DMS114 treated with DMSO at 0.1 percent for 48 hours (cell line): ENCODE results near the gene FGF8.

Experiments
- DNase-seq: peaks from one replicate; lab custom pipeline; 2025; ENCODE audit not compliant: unreplicated experiment; lab: John Stamatoyannopoulos, UW

Gene FGF8

GRCh38 chr10:101770331-101771215 lies 5.3 kb downstream of the FGF8 start:
- DNase-seq: no peak

DNA sequence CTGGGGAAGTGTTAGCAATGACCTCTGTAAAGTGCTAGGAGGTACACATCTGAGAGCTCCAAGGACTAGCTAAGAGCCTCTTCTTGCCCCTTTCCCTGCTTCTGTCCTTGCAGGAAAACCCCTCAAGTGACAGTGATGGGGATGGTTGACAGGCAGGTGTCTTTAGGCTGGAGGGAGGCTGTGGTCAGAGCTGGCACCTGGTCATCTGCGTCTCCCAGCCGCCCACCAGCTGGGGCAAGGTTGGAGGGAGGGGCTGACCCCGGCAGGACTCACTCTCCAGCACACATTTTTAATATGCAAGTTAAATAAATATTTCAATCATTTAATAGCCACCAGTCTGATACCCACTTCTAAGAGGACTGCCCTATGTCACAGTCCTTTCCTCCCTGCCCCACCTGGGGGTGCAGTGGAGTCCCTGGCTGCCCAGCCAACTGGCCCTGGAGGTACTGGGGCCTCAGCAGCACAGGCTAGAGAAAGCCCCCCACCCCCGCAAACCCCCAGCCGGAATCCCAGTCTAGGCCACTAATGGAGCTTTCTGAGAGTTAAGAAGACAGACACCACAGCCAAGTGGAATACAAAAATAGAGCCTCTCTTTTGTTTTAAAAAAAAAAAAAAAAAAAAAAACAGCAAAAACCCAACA lies 6.3 kb downstream of the FGF8 start:
- no peak for DNase-seq

GRCh38 chr10:101768791-101769170 lies 7.1 kb downstream of the FGF8 start:
- DNase-seq: no peak

DNA sequence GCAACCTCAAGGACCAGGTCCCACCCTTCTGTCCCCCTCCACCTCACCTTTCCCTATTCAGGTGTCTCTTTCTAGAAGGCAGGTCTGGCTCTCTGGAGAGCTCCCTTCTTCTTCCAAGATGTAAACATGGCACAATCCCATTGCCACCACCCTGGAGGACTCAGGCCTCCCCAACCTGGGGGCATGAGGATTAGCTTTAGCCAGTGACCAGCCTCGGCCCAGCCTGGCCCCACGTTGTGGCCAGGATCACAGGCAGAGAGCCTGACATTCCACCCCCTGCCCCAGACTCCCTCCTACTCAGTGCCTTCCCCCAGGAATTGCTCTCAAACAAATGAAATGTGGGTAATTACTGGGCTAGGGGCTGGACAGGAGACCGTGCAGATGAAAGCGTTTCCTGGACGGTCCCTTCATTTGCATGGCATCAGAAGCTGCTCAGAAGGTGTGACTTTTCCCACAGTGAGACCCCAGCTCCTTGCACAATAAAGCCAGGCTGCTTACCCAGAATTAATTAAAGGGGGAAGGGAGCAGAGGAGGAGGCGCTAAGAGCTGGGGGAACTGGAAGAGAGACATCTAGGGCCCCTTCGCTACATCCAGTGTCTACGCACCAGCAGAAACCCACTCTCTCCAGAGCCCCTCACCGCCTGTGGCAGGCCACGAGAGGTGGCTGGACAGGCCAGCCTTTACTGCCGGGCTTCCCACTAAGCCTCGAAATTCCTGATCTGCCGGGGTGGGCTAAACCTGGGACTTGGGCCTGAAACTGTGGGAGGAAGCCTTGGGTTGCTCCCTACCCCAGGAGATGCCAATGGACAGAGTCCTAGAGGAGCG lies 7.7 kb downstream of the FGF8 start:
- no peak for DNase-seq

GRCh38 chr10:101767600-101767945 lies 8.3 kb downstream of the FGF8 start:
- DNase-seq: no peak

DNA sequence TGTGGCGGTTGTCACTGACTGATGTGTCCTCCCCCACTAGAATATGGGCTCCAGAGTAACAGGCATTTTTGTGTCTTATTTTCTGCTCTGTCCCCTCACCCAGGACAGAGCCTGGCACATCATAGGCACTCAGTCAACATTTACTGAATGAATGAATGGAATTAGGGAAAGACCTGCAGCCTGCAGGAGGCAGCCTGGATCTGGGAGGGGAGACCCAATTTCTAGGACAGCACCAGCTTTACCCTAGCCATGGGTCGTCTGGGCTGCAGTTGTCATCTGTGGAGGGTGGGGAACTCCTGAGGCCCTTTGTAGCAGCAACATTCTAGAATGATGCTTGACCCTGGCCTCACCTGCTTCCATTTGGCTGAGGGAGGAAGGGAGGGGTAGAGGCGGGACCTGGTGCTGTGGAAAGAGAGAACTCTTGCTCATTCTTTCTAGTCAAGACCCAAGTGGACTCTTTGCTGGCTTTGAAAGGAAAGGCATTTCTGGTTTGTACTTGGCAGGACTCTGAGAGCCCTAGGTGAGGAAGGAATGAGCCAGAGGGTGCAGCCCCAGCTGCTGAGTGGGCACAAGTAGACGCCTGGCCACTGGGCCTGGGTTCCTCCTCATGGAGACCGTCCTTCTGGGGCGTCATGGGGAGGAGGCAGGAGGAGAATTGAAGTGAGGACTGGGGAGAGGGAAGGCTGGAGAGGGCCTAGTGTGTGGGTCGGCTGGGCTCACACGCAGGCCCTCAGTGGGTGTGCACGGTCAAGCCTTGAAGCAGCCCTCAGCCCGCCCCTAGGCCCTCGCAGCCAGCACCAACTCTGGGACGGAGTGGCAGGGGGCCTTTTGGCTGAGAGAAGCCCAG lies 8.9 kb downstream of the FGF8 start:
- no peak for DNase-seq

GRCh38 chr10:101766306-101766705 lies 9.6 kb downstream of the FGF8 start:
- no peak for DNase-seq

DNA sequence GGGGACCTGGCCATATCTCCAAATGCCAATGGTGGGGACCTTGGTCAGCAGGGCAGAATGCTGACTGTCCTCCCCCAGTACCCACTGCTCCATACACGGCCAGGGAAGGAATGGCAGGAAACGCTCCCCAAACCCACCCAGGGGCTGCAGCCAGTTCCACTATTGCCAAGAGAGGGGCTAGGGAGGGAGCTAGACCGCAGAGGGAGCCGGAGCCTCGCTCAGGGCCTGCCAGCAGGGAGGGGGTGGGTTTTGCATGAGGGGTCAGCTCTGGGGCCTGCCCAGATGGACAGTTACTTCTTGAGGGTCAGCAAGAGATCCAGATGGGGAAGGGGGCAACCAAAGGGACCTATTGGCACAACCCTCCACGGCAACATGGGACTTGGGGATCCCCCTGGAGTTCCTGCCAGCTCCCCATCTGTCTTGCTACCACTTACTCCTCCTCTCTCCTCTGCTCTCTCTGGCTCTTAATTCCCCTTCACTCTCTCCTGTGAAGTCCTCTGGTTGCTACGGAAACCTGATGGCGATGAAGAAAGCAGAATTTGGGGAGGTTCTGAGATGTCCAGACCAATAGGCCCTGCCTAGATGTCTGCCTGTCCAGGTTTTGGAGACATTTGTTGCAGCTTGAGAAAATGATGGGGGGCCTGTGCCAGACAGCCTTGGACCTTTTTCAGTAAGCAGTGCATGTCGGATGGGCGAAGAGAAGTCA lies 12.6 kb downstream of the FGF8 start:
- DNase-seq: no peak

GRCh38 chr10:101762736-101763135 lies 13.2 kb downstream of the FGF8 start:
- DNase-seq: no peak

DNA sequence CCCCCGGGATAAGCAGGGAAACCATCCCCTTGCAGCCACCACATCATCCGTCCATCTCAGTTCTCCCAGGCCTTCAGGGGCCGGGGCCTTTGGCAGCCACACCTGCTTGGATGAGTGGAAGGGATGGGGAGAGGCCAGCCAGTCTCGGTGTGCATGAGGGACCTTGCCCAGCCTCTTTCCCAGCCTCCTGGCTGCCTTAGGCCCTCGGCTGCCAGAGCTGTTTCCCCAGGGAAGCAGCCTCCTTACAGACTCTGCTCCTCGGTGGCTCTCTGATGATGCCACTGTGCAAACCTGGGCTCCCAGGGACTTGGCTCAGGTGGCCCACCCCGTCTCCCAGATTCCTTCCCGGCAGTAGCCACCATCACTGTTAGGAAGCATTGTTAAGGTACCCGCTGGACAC lies 14.7 kb downstream of the FGF8 start:
- no peak for DNase-seq

- DNase-seq: no peak
Observed at GRCh38 chr10:101760510-101760909, 15.4 kb downstream of the FGF8 start.

DNA sequence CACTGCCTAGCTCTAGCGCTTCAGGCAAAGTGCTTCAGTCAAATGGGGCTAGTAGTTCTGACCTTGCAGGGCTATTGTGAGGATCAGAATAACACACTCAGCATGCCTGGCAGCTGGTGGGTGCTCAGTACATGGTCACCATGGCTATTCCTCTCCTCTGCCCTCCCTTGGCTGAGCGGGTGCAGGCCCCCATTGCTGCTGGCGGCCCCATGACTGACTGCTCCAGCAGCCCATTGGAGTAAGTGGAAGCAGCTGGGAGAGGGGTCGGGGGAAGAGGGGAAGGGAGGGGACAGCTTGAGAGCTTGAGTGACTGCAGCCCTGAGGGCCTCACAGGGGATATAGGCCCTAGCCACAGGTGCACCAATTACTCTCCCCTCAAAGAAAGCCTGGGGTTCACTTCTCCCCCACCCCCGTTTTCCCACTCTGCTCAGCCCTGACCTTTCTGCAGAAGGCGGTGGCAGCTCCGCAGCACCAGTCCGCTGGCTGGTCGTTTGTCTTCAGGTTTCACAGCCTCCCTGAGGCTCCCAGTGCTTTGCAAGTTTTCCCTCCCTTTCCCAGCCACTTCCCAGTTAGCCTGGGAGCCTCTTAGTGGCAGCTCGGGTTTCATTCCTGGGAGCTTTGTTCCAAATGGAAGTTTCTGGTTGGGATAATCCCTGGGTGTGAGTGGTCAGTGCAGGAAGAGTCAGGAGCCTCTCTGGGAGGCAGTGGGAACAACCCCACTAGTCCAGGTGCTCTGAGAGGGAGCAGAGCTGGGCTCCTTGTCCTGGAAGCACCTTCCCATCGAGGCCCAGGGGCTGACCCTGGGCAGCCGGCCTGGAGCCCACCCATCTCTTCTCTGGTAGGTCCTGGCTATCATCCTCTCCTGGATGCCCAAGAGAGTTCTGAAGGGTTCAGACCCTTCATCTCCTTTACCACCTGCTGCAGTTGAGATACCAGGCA lies 16.3 kb downstream of the FGF8 start:
- DNase-seq: no peak

- DNase-seq: no peak
Observed at GRCh38 chr10:101758858-101759257, 17.1 kb downstream of the FGF8 start.

GRCh38 chr10:101752241-101752640 lies 23.7 kb downstream of the FGF8 start:
- DNase-seq: no peak

DNA sequence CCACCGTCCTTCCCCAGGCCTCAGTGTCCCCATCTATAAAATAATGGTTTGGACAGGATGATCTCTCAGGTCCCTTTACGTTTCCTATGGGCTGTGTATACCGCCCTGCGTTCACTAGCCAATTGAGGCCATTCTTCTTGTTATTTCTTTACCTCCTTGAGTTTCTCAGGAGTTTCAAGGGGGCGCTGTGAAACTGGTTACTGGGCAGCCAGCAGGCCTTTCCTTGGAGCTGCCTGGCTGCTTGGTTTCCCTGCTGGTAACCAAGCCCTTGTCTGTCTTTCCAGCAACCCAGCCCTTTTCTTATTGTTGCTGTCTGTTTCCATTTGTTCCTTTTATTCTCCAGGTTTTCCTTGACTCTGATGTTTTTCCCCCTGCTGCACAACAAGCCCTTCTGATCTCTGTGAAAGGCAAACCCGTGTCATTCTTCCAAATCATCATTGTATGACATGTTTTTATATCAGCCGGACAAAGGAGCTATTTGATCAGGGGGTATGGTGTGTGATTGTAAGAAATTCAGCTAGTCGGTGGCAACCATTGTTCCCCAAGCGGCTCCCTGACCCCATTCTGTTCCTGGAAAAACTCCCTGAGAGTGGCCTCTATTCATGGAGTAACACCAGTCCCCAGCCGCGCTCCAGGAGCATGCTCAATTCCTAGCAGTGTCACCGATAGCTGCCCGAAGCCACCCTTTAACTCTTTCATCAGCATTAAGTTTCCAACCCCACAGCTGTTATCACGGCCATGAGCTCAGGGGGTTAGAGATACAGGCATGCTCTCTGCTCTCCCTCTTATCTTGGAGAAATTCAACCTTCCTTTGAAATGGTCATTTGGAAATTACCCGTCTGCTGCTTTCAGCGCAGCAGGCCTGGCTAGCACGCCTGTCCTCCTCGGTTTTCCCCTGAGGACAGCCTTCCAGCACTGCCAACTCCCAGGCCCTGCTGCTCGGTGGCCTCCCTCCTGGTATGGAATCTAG lies 26.6 kb downstream of the FGF8 start:
- DNase-seq: no peak

DNA sequence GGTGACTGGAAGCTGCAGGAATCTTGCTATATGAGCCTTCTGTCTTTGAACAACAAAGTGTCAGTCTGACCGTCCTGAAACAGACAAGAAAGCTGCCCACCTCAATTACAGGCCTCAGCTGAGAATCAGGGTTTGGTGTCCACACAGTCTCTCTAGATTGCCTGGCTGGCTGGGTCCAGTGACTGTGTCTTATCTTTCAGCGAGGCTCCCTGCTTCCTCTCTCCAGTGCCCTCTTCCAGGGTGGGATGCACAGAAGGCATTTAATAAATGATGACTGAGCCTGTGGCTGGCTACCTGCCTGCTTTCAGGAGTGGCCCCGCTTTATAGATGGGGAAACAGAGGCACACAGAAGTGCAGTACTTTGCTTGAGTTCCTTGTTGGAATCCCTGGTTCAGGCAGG lies 27.4 kb downstream of the FGF8 start:
- no peak for DNase-seq

DNA sequence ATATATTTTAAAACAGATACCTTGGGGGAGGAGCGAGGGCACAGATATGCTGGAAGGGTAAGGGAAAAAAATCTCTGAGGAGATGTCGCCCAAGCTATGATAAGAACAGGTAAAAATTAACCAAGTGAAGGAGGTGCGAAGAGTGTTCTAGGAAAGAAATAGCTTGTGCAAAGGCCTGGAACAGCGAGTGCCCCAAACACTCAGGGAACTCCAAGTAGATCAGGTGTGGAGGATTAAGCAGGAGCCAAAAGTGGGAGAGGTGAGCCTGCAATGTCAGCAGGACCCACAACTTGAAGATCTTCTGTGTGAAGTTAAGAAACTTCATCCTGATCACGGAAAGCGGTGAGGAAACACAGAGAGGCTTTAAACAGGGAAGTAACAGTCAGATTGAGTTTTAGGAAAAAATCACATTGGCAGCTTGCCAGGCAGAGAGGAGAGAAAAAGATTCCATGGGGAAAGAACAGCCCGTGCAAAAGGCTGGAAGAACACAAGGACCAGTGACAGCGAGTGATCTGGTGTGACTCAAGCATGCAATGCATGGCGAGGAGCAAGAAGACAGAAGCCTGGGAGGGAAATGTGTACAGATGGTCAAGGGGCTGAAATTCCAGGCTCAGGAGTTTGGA lies 30.7 kb downstream of the FGF8 start:
- no peak for DNase-seq

DNA sequence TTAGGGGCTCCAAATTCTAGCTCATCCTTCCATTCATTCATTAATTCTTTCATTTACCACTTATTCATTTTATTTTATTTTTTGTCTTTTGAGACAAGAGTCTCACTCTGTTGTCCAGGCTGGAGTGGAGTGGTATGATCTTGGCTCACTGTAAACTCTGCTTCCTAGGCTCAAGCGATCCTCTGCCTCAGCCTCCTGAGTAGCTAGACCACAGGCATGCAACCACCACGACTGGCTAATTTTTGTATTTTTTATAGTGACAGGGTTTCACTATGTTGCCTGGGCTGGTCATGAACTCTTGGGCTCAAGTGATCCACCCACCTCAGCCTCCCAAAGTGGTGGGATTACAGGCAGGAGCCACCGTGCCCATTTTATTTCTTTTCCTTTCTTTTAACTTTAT lies 31.6 kb downstream of the FGF8 start:
- no peak for DNase-seq
